Measurements from ENCODE around the gene SORT1.

DNA sequence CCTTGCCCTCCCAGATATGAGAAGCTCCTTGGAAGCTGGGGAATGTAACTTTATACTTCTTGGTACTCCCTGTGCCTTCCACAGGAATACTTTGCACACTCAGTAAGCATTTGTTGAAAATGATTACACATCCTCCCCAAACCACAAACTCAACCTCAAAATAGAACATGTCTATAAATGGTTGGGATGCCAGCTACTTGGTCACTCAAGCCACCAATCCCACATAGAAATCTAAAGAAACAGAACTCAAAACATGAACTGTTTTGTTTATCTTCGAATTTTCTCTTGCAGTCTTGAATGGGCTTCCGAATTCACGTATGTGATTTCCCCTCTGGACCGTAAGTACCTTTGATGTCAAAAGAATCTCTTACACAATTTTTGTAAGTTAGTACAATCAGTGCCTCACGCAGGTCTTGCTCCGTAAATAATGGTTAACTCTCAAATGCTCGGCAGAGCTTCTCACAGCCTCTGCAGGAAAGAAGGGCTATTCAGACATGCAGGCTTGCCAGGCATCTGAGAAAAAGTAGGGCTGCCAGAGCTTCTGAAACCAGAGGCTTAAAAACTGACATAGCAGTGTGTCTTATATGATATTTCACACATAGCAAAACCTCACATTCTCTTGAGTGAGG, 26.9 kb downstream of the SORT1 start:
- TF ChIP-seq, protein P1, sequence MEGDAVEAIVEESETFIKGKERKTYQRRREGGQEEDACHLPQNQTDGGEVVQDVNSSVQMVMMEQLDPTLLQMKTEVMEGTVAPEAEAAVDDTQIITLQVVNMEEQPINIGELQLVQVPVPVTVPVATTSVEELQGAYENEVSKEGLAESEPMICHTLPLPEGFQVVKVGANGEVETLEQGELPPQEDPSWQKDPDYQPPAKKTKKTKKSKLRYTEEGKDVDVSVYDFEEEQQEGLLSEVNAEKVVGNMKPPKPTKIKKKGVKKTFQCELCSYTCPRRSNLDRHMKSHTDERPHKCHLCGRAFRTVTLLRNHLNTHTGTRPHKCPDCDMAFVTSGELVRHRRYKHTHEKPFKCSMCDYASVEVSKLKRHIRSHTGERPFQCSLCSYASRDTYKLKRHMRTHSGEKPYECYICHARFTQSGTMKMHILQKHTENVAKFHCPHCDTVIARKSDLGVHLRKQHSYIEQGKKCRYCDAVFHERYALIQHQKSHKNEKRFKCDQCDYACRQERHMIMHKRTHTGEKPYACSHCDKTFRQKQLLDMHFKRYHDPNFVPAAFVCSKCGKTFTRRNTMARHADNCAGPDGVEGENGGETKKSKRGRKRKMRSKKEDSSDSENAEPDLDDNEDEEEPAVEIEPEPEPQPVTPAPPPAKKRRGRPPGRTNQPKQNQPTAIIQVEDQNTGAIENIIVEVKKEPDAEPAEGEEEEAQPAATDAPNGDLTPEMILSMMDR (conservative IDR thresholded peaks at IDR 0.05 in 1 of 2, IDR thresholded peaks at IDR 0.05 in 1 of 2; ENCODE audit: extremely low read depth in 1 of 2, insufficient read depth in 1 of 2, low read depth in 1 of 2, low read length in 2 of 2): no peak
- TF ChIP-seq EZH2 (IDR thresholded peaks at IDR 0.05; ENCODE audit: borderline replicate concordance, low read length): no peak
